Ishikawa (cell line): Measurements from ENCODE around the gene UGT2B15.

Source experiments
- EP300 ChIP-seq: IDR thresholded peaks from 2 replicates; pipeline ENCODE4 v1.6.1; 2012; ENCODE audit warnings: borderline replicate concordance
- RAD21 ChIP-seq: IDR thresholded peaks from 2 replicates; pipeline ENCODE4 v1.6.1; 2012; ENCODE audit warnings: low read depth
- REST ChIP-seq: IDR thresholded peaks from 2 replicates; pipeline ENCODE4 v1.6.1; 2012; ENCODE audit warnings: low read depth, mild to moderate bottlenecking
- TCF12 ChIP-seq: IDR thresholded peaks from 2 replicates; pipeline ENCODE4 v1.6.1; 2012; ENCODE audit warnings: low read depth
- ZBTB7A ChIP-seq: IDR thresholded peaks from 2 replicates; pipeline ENCODE4 v1.6.1; 2012; ENCODE audit warnings: low read depth

DNA sequence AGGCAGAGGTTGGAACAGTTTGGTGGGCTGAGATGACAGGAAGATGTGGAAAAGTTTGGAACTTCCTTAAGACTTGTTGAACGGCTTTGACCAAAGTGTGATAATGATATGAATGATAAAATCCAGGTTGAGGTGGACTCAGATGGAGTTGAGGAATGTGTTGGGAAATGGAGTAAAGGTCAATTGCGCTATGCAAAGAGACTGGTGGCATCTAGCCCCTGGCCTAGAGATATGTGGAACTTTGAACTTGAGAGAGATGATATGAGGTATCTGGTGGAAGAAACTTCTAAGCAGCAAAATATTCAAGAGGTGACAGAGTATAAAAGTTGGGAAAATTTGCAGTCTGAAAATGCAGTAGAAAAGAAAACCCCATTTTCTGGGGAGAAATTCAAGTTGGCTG is 73.0 kb downstream of the UGT2B15 start:
- TF ChIP-seq RAD21 (no peak), EP300 (no peak), REST (no peak), TCF12 (no peak), ZBTB7A (no peak)
